Neural progenitor cell (in vitro differentiated cells): Measurements from ENCODE around the gene RAPGEF6. TPM values are rescaled to one million over a fixed set of nuclear protein-coding genes. Genes with fewer than 3 reads are reported as not detected.

ENCODE experiments used
- DNase-seq: peaks from one replicate; pipeline ENCODE4 v3.0.0-alpha.2; 2016; ENCODE audit warnings: low spot score
- H2AFZ ChIP-seq: fragments of 200-600 bp; sonication (generic); replicated peaks from 2 replicates; pipeline ENCODE4 v1.6.1; 2016; ENCODE audit warnings: antibody characterized with exemption
- H3F3A ChIP-seq: fragments of 200-600 bp; sonication (generic); 2 replicates; pipeline ENCODE4 v1.6.1; 2016; ENCODE audit warnings: antibody characterized with exemption, low read depth
- H3K27ac ChIP-seq: fragments of 200-600 bp; sonication (generic); 2 replicates; pipeline ENCODE4 v1.5.1; 2016; ENCODE audit warnings: mild to moderate bottlenecking
- H3K27me3 ChIP-seq: fragments of 200-600 bp; sonication (generic); 2 replicates; pipeline ENCODE4 v1.6.1; 2016; ENCODE audit warnings: mild to moderate bottlenecking, moderate library complexity
- H3K36me3 ChIP-seq: fragments of 200-600 bp; sonication (generic); 2 replicates; pipeline ENCODE4 v1.5.1; 2016
- H3K4me1 ChIP-seq: fragments of 200-600 bp; sonication (generic); 2 replicates; pipeline ENCODE4 v1.6.1; 2016; ENCODE audit warnings: mixed run types
- H3K4me2 ChIP-seq: fragments of 200-600 bp; sonication (generic); 2 replicates; pipeline ENCODE4 v1.6.1; 2016
- H3K4me3 ChIP-seq: fragments of 200-600 bp; sonication (generic); 2 replicates; pipeline ENCODE4 v1.5.1; 2016
- H3K79me2 ChIP-seq: fragments of 200-600 bp; sonication (generic); 2 replicates; pipeline ENCODE4 v1.6.1; 2016; ENCODE audit warnings: low read depth
- H3K9ac ChIP-seq: fragments of 200-600 bp; sonication (generic); 2 replicates; pipeline ENCODE4 v1.6.1; 2016
- H3K9me3 ChIP-seq: fragments of 200-600 bp; sonication (generic); 2 replicates; pipeline ENCODE4 v1.5.1; 2016; ENCODE audit warnings: low read depth
- H4K20me1 ChIP-seq: fragments of 200-600 bp; sonication (generic); 2 replicates; pipeline ENCODE4 v1.6.1; 2016; ENCODE audit warnings: low read depth
- H3K27ac Mint-ChIP-seq: 3 replicates; pipeline ENCODE4 v1.8.0; 2021; ENCODE audit warnings: mixed read lengths
- H3K27me3 Mint-ChIP-seq: 2 replicates; pipeline ENCODE4 v1.8.0; 2022; ENCODE audit warnings: low read depth, mild to moderate bottlenecking, inconsistent platforms, moderate library complexity, mixed read lengths; ENCODE audit not compliant: insufficient read depth
- H3K36me3 Mint-ChIP-seq: 3 replicates; pipeline ENCODE4 v1.8.0; 2021; ENCODE audit warnings: mixed read lengths
- H3K4me1 Mint-ChIP-seq: 3 replicates; pipeline ENCODE4 v1.8.0; 2021; ENCODE audit warnings: mixed read lengths
- H3K4me3 Mint-ChIP-seq: 3 replicates; pipeline ENCODE4 v1.8.0; 2021; ENCODE audit warnings: mild to moderate bottlenecking, moderate library complexity, mixed read lengths
- H3K9me3 Mint-ChIP-seq: 3 replicates; pipeline ENCODE4 v1.8.0; 2020; ENCODE audit warnings: mixed read lengths
- CTCF ChIP-seq: fragments of 200-600 bp; sonication (generic); IDR thresholded peaks from 2 replicates; pipeline ENCODE4 v1.5.1; 2017; ENCODE audit warnings: antibody characterized with exemption, mild to moderate bottlenecking
- EZH2 ChIP-seq: fragments of 200-600 bp; sonication (generic); IDR thresholded peaks from 2 replicates; pipeline ENCODE4 v1.6.1; 2017; ENCODE audit warnings: antibody characterized with exemption, mild to moderate bottlenecking, moderate library complexity
- EZH2phosphoT487 ChIP-seq: fragments of 200-600 bp; sonication (generic); IDR thresholded peaks from 2 replicates; pipeline ENCODE4 v1.6.1; 2017; ENCODE audit warnings: antibody characterized with exemption
- total RNA-seq: library from RNA; depleted of rRNA; stranded (reverse); fragments of >200 nt; gene quantifications from 2 replicates; pipeline ENCODE4 v1.2.3, GENCODE V29; 2015; ENCODE audit warnings: low replicate concordance

Gene RAPGEF6
- total RNA-seq, 1 donor from 2014 or later = 18.1 TPM

- H3K36me3 Mint-ChIP-seq = peaks cover 23% of the 10 kb centered on the region
- H3K27me3 Mint-ChIP-seq = no peaks in the 10 kb centered on the region
- Histone ChIP-seq H3K4me3 (no peak overlapping the region), H3K4me2 (no peak overlapping the region), H3F3A (no peaks in the 10 kb centered on the region), H3K27ac (no peak overlapping the region), H2AFZ (no peak overlapping the region), H3K4me1 (no peaks in the 10 kb centered on the region), H3K9ac (no peak overlapping the region), H3K36me3 (no peaks in the 10 kb centered on the region), H3K9me3 (no peaks in the 10 kb centered on the region), H3K27me3 (no peaks in the 10 kb centered on the region), H4K20me1 (no peaks in the 10 kb centered on the region), H3K79me2 (no peaks in the 10 kb centered on the region)
- no peak for DNase-seq
- TF ChIP-seq CTCF (no peak), EZH2phosphoT487 (no peak), EZH2 (no peak)
- no peaks in the 10 kb centered on the region for H3K9me3 Mint-ChIP-seq
- no peak overlapping the region for H3K4me3 Mint-ChIP-seq
- H3K4me1 Mint-ChIP-seq = no peaks in the 10 kb centered on the region
- no peak overlapping the region for H3K27ac Mint-ChIP-seq
Measured at GRCh38 chr5:131654776-131655175, 19.7 kb upstream of the RAPGEF6 start.

- DNase-seq = no peak
- no peak overlapping the region for H3K27ac ChIP-seq
- H3K36me3 Mint-ChIP-seq = peaks cover 19% of the 10 kb centered on the region
- H3K4me3 ChIP-seq = no peak overlapping the region
- H4K20me1 ChIP-seq = no peaks in the 10 kb centered on the region
- H2AFZ ChIP-seq = no peak overlapping the region
- H3K4me1 ChIP-seq = no peaks in the 10 kb centered on the region
- H3K9me3 ChIP-seq = no peaks in the 10 kb centered on the region
- H3K27ac Mint-ChIP-seq = no peak overlapping the region
- no peak overlapping the region for H3K9ac ChIP-seq
- no peaks in the 10 kb centered on the region for H3K36me3 ChIP-seq
- no peaks in the 10 kb centered on the region for H3K9me3 Mint-ChIP-seq
- H3K4me1 Mint-ChIP-seq = no peaks in the 10 kb centered on the region
- no peaks in the 10 kb centered on the region for H3K79me2 ChIP-seq
- TF ChIP-seq CTCF = no peak
- TF ChIP-seq EZH2phosphoT487 = no peak
- no peak for TF ChIP-seq EZH2
- no peak overlapping the region for H3K4me2 ChIP-seq
- H3K27me3 ChIP-seq = no peaks in the 10 kb centered on the region
- H3K27me3 Mint-ChIP-seq = no peaks in the 10 kb centered on the region
- H3F3A ChIP-seq = no peaks in the 10 kb centered on the region
- H3K4me3 Mint-ChIP-seq = no peak overlapping the region
Measured at GRCh38 chr5:131654309-131654708, 19.3 kb upstream of the RAPGEF6 start.

- TF ChIP-seq EZH2 = no peak
- TF ChIP-seq CTCF = no peak
- no peak for TF ChIP-seq EZH2phosphoT487
- H3F3A ChIP-seq = no peaks in the 10 kb centered on the region
Measured at GRCh38 chr5:131649161-131649560, 14.1 kb upstream of the RAPGEF6 start.

More at GRCh38 chr5:131649161-131649560, 14.1 kb upstream of the RAPGEF6 start:
- Histone ChIP-seq H3K4me1 (no peaks in the 10 kb centered on the region), H3K36me3 (no peaks in the 10 kb centered on the region), H3K9me3 (no peaks in the 10 kb centered on the region), H4K20me1 (no peaks in the 10 kb centered on the region), H2AFZ (no peak overlapping the region), H3K4me2 (no peak overlapping the region), H3K27me3 (no peaks in the 10 kb centered on the region), H3K79me2 (no peaks in the 10 kb centered on the region), H3K4me3 (no peak overlapping the region), H3K27ac (no peak overlapping the region), H3K9ac (no peak overlapping the region)
- no peak overlapping the region for H3K27ac Mint-ChIP-seq
- no peaks in the 10 kb centered on the region for H3K27me3 Mint-ChIP-seq
- DNase-seq = no peak
- H3K4me1 Mint-ChIP-seq = no peaks in the 10 kb centered on the region
- no peaks in the 10 kb centered on the region for H3K9me3 Mint-ChIP-seq
- H3K4me3 Mint-ChIP-seq = no peak overlapping the region
- H3K36me3 Mint-ChIP-seq = peaks cover 15% of the 10 kb centered on the region
